Endothelial cell of umbilical vein (primary cell): ENCODE results near the gene CENPB. TPM values are rescaled to one million over a fixed set of nuclear protein-coding genes. Genes with fewer than 3 reads are reported as not detected.

Experiments used
- BruUV-seq: library from RNA; stranded (reverse); fragments of 400-500 nt; replicated peaks from 2 replicates; lab custom pipeline; 2021; lab: Mats Ljungman, UMichigan
- CTCF ChIA-PET: fragments of 300-600, 350-600 bp; sonication (Branson Sonifier 250); formaldehyde crosslinking; loops from one replicate; lab custom pipeline; 2021; ENCODE audit warnings: antibody characterized with exemption, inconsistent platforms; lab: Charles Lee
- POLR2A ChIA-PET: fragments of 300-600, 350-600 bp; sonication (Branson Sonifier 250); formaldehyde crosslinking; loops from one replicate; lab custom pipeline; 2021; ENCODE audit warnings: antibody characterized with exemption, inconsistent platforms; lab: Charles Lee
- DNase-seq: peaks from one replicate; pipeline ENCODE4 v3.0.0-alpha.2; 2011; ENCODE audit warnings: low read depth, low spot score
- FAIRE-seq: peaks from 2 replicates; lab custom pipeline; 2011; peaks lifted over from hg19 to GRCh38; lab: Jason Lieb, UNC
- H2AFZ ChIP-seq: 2 replicates; pipeline ENCODE4 v1.6.0; 2012; ENCODE audit warnings: low read depth, low read length, control low read depth, inconsistent platforms
- H3K27ac ChIP-seq: 2 replicates; pipeline ENCODE4 v1.5.1; 2011; ENCODE audit warnings: low read depth, mild to moderate bottlenecking, control low read depth, low read length, moderate library complexity; ENCODE audit not compliant: insufficient read depth
- H3K27me3 ChIP-seq, 2 experiments: 2 replicates each; pipeline versions ENCODE4 v1.6.0 to v1.6.1; 2011; ENCODE audit warnings: low read length in 2 of 2, mixed read lengths in 1 of 2; ENCODE audit not compliant: control insufficient read depth in 2 of 2, insufficient read depth in 2 of 2
- H3K36me3 ChIP-seq, 2 experiments: 2 replicates in 1 of 2; 3 replicates in 1 of 2; pipeline ENCODE4 v1.5.1; 2011; ENCODE audit warnings: low read length in 2 of 2, mild to moderate bottlenecking in 1 of 2, moderate library complexity in 1 of 2; ENCODE audit not compliant: control insufficient read depth in 2 of 2, insufficient read depth in 2 of 2; ENCODE audit errors: extremely low read depth in 1 of 2
- H3K4me1 ChIP-seq: 3 replicates; pipeline ENCODE4 v1.5.1; 2011; ENCODE audit warnings: mild to moderate bottlenecking, low read length; ENCODE audit not compliant: control insufficient read depth, insufficient read depth; ENCODE audit errors: extremely low read depth
- H3K4me2 ChIP-seq: 2 replicates; pipeline ENCODE4 v1.6.1; 2011; ENCODE audit warnings: low read length, control low read depth, mixed read lengths; ENCODE audit not compliant: insufficient read depth
- H3K4me3 ChIP-seq, 3 experiments: fragments of 200-600 bp in 1 of 3; sonication (generic), shearing (Covaris generic) in 1 of 3; replicated peaks in 1 of 3; 2 replicates each; pipeline ENCODE4 v1.5.1; 2011 to 2016; ENCODE audit warnings: control low read depth in 3 of 3, low read length in 3 of 3, mild to moderate bottlenecking in 2 of 3, inconsistent platforms in 1 of 3, low read depth in 1 of 3, moderate library complexity in 1 of 3; ENCODE audit not compliant: insufficient read depth in 1 of 3
- H3K79me2 ChIP-seq: 2 replicates; pipeline ENCODE4 v1.6.0; 2012; ENCODE audit warnings: low read length, inconsistent platforms; ENCODE audit not compliant: control insufficient read depth, insufficient read depth
- H3K9ac ChIP-seq: replicated peaks from 2 replicates; pipeline ENCODE3; 2011; ENCODE audit warnings: low read length, control low read depth; ENCODE audit not compliant: insufficient read depth; ENCODE audit errors: extremely low read depth
- H3K9me1 ChIP-seq: replicated peaks from 3 replicates; pipeline ENCODE4 v1.6.0; 2011; ENCODE audit warnings: mild to moderate bottlenecking, low read length; ENCODE audit not compliant: control insufficient read depth, insufficient read depth; ENCODE audit errors: extremely low read depth
- H3K9me3 ChIP-seq: replicated peaks from 2 replicates; pipeline ENCODE4 v1.5.1; 2012; ENCODE audit warnings: low read length, inconsistent platforms; ENCODE audit not compliant: control insufficient read depth, insufficient read depth
- H4K20me1 ChIP-seq: replicated peaks from 2 replicates; pipeline ENCODE3; 2011; ENCODE audit warnings: mild to moderate bottlenecking, low read length; ENCODE audit not compliant: control insufficient read depth, insufficient read depth; ENCODE audit errors: extremely low read depth
- CTCF ChIP-seq, 2 donors: IDR thresholded peaks; 1 replicate in 1 of 2; 2 replicates in 1 of 2; pipeline ENCODE4 v1.5.1; 2011; ENCODE audit warnings: low read length in 2 of 2, mild to moderate bottlenecking in 2 of 2, moderate library complexity in 2 of 2, control low read depth in 1 of 2, inconsistent platforms in 1 of 2, low read depth in 1 of 2; ENCODE audit not compliant: insufficient read depth in 1 of 2; ENCODE audit errors: extremely low read depth in 1 of 2
- EZH2 ChIP-seq: IDR thresholded peaks from 2 replicates; pipeline ENCODE4 v1.6.1; 2012; ENCODE audit warnings: borderline replicate concordance, low read depth, mild to moderate bottlenecking, moderate library complexity, low read length, inconsistent platforms; ENCODE audit not compliant: severe bottlenecking
- FOS ChIP-seq: IDR thresholded peaks from 2 replicates; pipeline ENCODE4 v1.6.1; 2011; ENCODE audit warnings: mild to moderate bottlenecking, low read length, moderate library complexity, borderline replicate concordance; ENCODE audit not compliant: insufficient read depth
- GATA2 ChIP-seq: IDR thresholded peaks from 2 replicates; pipeline ENCODE4 v1.7.0; 2011; ENCODE audit warnings: low read depth, mild to moderate bottlenecking, moderate library complexity, mixed read lengths, low read length; ENCODE audit not compliant: insufficient read length, insufficient read depth
- JUN ChIP-seq: IDR thresholded peaks from 2 replicates; pipeline ENCODE4 v1.6.1; 2011; ENCODE audit warnings: borderline replicate concordance, low read depth; ENCODE audit not compliant: insufficient read length, insufficient read depth
- MAX ChIP-seq: IDR thresholded peaks from 2 replicates; pipeline ENCODE4 v1.6.1; 2011; ENCODE audit not compliant: insufficient read depth, insufficient read length
- POLR2A ChIP-seq: IDR thresholded peaks from 2 replicates; pipeline ENCODE4 v1.6.1; 2012; ENCODE audit warnings: low read depth, mild to moderate bottlenecking, control low read depth, low read length
- dilution Hi-C: fragments of 300-500 bp; cut with MboI; formaldehyde crosslinking; loops from one replicate; pipeline ENCODE4 v1.15.0; 2019; ENCODE audit warnings: low sequenced_read_pairs; ENCODE audit not compliant: extremely low pct_ligation_motif_present
- intact Hi-C: fragments of 100-400 bp; cut with micrococcal nuclease; formaldehyde crosslinking; loops from one replicate; pipeline ENCODE4 v1.10.0; 2022
- polyA plus RNA-seq, 4 experiments: library from polyadenylated mRNA; depleted of rRNA in 3 of 4; stranded (reverse) in 3 of 4; unstranded in 1 of 4; fragments of >200 nt; gene quantifications; 2 replicates each; pipeline versions ENCODE4 v1.2.1 to v1.2.3, GENCODE V29; 2011 to 2012; ENCODE audit warnings: missing spikeins in 1 of 4
- total RNA-seq: library from RNA; stranded (reverse); gene quantifications from 2 replicates; pipeline ENCODE4 v1.2.3, GENCODE V29; 2021

CENPB gene
- total and polyA plus RNA-seq, 2 donors (not counting 3 experiments of a cell fraction or from before 2014, with no cell fraction given) = 30.4 to 90.3 TPM

- BruUV-seq = no TSS peak
- Histone ChIP-seq H3K4me2 (no peak overlapping the region), H3K9me1 (no peaks in the 10 kb centered on the region), H3K9me3 (no peaks in the 10 kb centered on the region), H4K20me1 (no peaks in the 10 kb centered on the region), H3K9ac (no peak overlapping the region), H3K27me3 (no peaks in the 10 kb centered on the region), H3K79me2 (no peaks in the 10 kb centered on the region), H3K27ac (no peak overlapping the region), H3K36me3 (peaks cover 0 to 16% of the 10 kb centered on the region in 2 experiments), H3K4me1 (no peaks in the 10 kb centered on the region), H3K4me3 (no peak overlapping the region), H2AFZ (no peak overlapping the region)
- no peak for FAIRE-seq
- intact Hi-C loops = no loop called here
- dilution Hi-C loops = no loop called here
- ChIA-PET POLR2A (interaction anchor here (0.7 kb wide), 1 partner anchor 185 kb away, joined by 5 read pairs; no protein-coding TSS in a partner anchor), CTCF (interaction anchor here (1.0 kb wide), 1 partner anchor 26 kb away, joined by 3 read pairs; no protein-coding TSS in a partner anchor)
- no peak for TF ChIP-seq JUN
- TF ChIP-seq CTCF (IDR thresholded peaks at IDR 0.05; ENCODE audit: extremely low read depth in 1 of 2, insufficient read depth in 1 of 2, low read depth in 1 of 2, low read length in 2 of 2) = no peak
- no peak for TF ChIP-seq MAX
- no peak for TF ChIP-seq FOS
- no peak for TF ChIP-seq POLR2A
- TF ChIP-seq EZH2 = no peak
- no peak for TF ChIP-seq GATA2
- no peak for DNase-seq
Measured at GRCh38 chr20:3828798-3829197, 42.3 kb upstream of the CENPB start.
